Ovary (tissue), 9 donors: ENCODE measurements around the gene HIKESHI. TPM values are rescaled to one million over a fixed set of nuclear protein-coding genes. Genes with fewer than 3 reads are reported as not detected.

Experiments
- DNase-seq, 5 donors: peaks; one replicate each; pipeline ENCODE4 v3.0.0-alpha.2; 2019 to 2020
- H3K27ac ChIP-seq, 2 donors: fragments of 200-600 bp; one replicate each; pipeline versions ENCODE4 v1.5.1 to v1.8.0; 2019 to 2022
- H3K27me3 ChIP-seq: fragments of 200-600 bp; one replicate; pipeline ENCODE4 v1.8.0; 2022
- H3K36me3 ChIP-seq: fragments of 200-600 bp; sonication (generic); one replicate; pipeline ENCODE4 v1.5.1; 2019
- H3K4me1 ChIP-seq: one replicate; pipeline ENCODE4 v1.8.1; 2013; ENCODE audit warnings: mild to moderate bottlenecking, moderate library complexity; ENCODE audit not compliant: insufficient read depth
- H3K4me3 ChIP-seq: fragments of 200-600 bp; sonication (generic); one replicate; pipeline ENCODE4 v1.5.1; 2017
- H3K9me3 ChIP-seq, 2 donors: fragments of 200-600 bp in 1 of 2; sonication (generic) in 1 of 2; one replicate each; pipeline versions ENCODE4 v1.5.1 to v1.8.1; 2013 to 2019; ENCODE audit warnings: mild to moderate bottlenecking in 1 of 2, moderate library complexity in 1 of 2
- EP300 ChIP-seq: sonication (generic); formaldehyde crosslinking; IDR thresholded peaks from one replicate; pipeline ENCODE4 v1.6.1; 2017; ENCODE audit warnings: antibody characterized with exemption
- POLR2A ChIP-seq: fragments of 450-650 bp; IDR thresholded peaks from one replicate; pipeline ENCODE4 v1.6.1; 2017; ENCODE audit warnings: antibody characterized with exemption, mild to moderate bottlenecking, moderate library complexity
- WGBS, 3 donors: extraction: QIAGEN DNeasy Blood & Tissue Kit in 1 of 3; methylation state at CpG; one replicate each; pipeline versions ENCODE4 v1.1.5 to v1.1.7; 2013 to 2017; 5-methylcytosine and 5-hydroxymethylcytosine counted together
- intact Hi-C, 4 donors: fragments of 100-400 bp; cut with DNase I; formaldehyde crosslinking; loops; one replicate each; pipeline versions ENCODE4 v1.11.0 to v1.15.1; 2022 to 2023
- polyA plus RNA-seq, 2 donors: library from polyadenylated mRNA; stranded (reverse); fragments of 200-250 nt in 1 of 2; fragments of 350-450 nt in 1 of 2; fragmentation: Illumina TruSeq in 1 of 2; extraction: RNeasy Lipid Tissue Mini Kit (QIAGEN cat#74804) in 1 of 2; gene quantifications; one replicate each; pipeline ENCODE4 v1.2.3, GENCODE V29; 2013 to 2014
- total RNA-seq, 7 donors: library from RNA; depleted of rRNA in 2 of 7; stranded (reverse); fragments of >200 nt in 2 of 7; fragmentation: NEBNext Ultra II Directional in 3 of 7; extraction: Animal tissue kit (Norgen Biotek cat#: 25700) in 3 of 7; gene quantifications; one replicate each; pipeline versions ENCODE4 v1.1.0 to v1.2.4, GENCODE V29; 2016 to 2023
- TF ChIP-seq, protein P1 (sequence below), 3 donors: fragments of 450-650 bp in 2 of 3; fragments of 200-600 bp in 1 of 3; IDR thresholded peaks; one replicate each; pipeline versions ENCODE4 v1.5.1 to v1.8.0; 2016 to 2022; ENCODE audit warnings: antibody characterized with exemption in 3 of 3, mild to moderate bottlenecking in 1 of 3
- donor health status: DM: no; HTN: no; CAD: no; lungs with moderate emphysema.
- donor health status: DM: no; HTN: no; CAD: no.
- donor health status: Bipolar disorder and iron deficiency.
- donor health status: DM: yes; HTN: yes; CAD: no.
- donor health status: DM: no; HTN: no; CAD: no.
- donor health status: DM: yes; HTN: yes; CAD: no.

Gene HIKESHI
- total and polyA plus RNA-seq, 9 donors = 26.6 to 43.7 (median 30.5) TPM

- no peak within 1 kb of the TSS for H3K27ac ChIP-seq
- H3K9me3 ChIP-seq = no peaks in the 10 kb centered on the region
- H3K27me3 ChIP-seq = no peaks in the 10 kb centered on the region
- no peak within 1 kb of the TSS for H3K4me3 ChIP-seq
- intact Hi-C loops = no loop called here
- H3K4me1 ChIP-seq = peaks cover 2% of the 10 kb centered on the region
- 1 to 6% (median 4%) methylated on average over 25 of the region's 25 CpGs for WGBS, 3 donors
- TF ChIP-seq, protein P1, sequence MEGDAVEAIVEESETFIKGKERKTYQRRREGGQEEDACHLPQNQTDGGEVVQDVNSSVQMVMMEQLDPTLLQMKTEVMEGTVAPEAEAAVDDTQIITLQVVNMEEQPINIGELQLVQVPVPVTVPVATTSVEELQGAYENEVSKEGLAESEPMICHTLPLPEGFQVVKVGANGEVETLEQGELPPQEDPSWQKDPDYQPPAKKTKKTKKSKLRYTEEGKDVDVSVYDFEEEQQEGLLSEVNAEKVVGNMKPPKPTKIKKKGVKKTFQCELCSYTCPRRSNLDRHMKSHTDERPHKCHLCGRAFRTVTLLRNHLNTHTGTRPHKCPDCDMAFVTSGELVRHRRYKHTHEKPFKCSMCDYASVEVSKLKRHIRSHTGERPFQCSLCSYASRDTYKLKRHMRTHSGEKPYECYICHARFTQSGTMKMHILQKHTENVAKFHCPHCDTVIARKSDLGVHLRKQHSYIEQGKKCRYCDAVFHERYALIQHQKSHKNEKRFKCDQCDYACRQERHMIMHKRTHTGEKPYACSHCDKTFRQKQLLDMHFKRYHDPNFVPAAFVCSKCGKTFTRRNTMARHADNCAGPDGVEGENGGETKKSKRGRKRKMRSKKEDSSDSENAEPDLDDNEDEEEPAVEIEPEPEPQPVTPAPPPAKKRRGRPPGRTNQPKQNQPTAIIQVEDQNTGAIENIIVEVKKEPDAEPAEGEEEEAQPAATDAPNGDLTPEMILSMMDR (IDR thresholded peaks at IDR 0.05) = no peak
- TF ChIP-seq POLR2A = no peak
- TF ChIP-seq EP300 = no peak
- H3K36me3 ChIP-seq = no peaks in the 10 kb centered on the region
- DNase-seq = peak in 3 of 5 donors; percentile 24 to 48 (median 30)
Measured at GRCh38 chr11:86374586-86374985, 72.5 kb downstream of the HIKESHI start, which contains the start of gene CCDC81. TSS of gene CCDC81 (plus strand) at chr11:86374887. CDS start at chr11:86375164, 277 bp downstream.

DNA sequence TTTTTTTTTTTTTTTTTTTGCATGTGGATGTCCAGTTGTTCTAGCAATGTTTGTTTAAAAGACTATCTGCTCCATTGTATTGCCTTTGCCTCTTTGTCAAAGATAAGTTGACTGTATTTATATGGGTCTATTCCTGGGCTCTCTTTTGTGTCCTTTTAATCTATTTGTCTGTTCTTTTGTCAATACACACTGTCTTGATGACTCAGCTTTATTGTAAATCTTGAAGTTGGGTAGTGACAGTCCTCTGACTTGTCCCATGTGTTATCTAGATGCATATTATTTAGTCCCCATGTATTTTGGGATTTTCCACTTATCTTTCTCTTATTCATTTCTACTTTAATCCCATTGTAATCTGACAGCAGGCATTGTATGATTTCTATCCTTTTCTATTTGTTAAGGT, 75.9 kb downstream of the HIKESHI start:
- H3K27me3 ChIP-seq = no peaks in the 10 kb centered on the region
- no peaks in the 10 kb centered on the region for H3K36me3 ChIP-seq
- H3K4me3 ChIP-seq = no peak overlapping the region
- intact Hi-C loops = no loop called here
- H3K4me1 ChIP-seq = peaks cover 2% of the 10 kb centered on the region
- DNase-seq = no peak
- H3K27ac ChIP-seq = no peak overlapping the region
- no peaks in the 10 kb centered on the region for H3K9me3 ChIP-seq
- no peak for TF ChIP-seq POLR2A
- TF ChIP-seq, protein P1 (IDR thresholded peaks at IDR 0.05) = no peak
- TF ChIP-seq EP300 = no peak

DNA sequence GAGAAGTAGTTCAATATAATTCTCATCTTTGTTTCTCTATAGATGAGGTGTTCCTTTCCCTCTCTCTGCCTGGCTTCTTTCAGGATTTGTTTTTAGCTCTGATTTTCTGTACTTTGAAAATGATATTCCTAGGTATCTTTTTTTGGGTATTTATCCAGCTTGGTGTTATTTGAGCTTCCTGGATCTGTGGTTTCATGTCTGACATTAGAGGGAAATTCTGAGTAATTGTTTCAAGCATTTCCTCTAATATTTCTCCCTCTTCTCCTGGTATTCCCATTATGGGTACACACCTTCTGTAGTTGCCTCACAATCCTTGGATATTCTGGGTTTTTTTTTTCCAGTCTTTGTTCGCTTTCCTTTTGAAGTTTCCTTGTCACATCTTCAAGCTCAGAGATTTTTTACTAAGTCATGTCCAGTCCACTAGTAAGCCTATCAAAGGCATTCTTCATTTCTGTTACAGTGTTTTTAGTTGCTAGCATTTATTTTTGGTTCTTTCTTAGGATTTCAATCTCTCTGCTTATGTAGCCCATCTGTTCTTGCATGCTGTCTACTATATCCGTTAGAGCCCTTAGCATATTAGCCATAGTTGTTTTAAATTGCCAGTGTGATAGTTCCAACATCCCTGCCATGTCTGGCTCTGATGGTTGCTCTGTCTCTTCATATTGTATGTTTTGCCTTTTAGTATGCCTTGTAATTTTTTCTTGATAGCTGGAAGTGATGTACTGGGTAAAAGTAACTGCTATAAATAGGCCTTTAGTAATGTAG, 78.4 kb downstream of the HIKESHI start:
- Histone ChIP-seq H3K27ac (no peak overlapping the region), H3K36me3 (no peaks in the 10 kb centered on the region), H3K4me3 (no peak overlapping the region), H3K4me1 (no peaks in the 10 kb centered on the region), H3K9me3 (no peaks in the 10 kb centered on the region), H3K27me3 (no peaks in the 10 kb centered on the region)
- WGBS, 3 donors = 89 to 94% (median 91%) methylated on average over 2 of the region's 2 CpGs
- TF ChIP-seq, protein P1 (IDR thresholded peaks at IDR 0.05) = no peak
- no peak for TF ChIP-seq EP300
- no peak for TF ChIP-seq POLR2A
- intact Hi-C loops = no loop called here
- DNase-seq = no peak

- Histone ChIP-seq H3K36me3 (no peaks in the 10 kb centered on the region), H3K4me1 (no peaks in the 10 kb centered on the region), H3K9me3 (no peaks in the 10 kb centered on the region), H3K27ac (no peak overlapping the region), H3K4me3 (no peak overlapping the region), H3K27me3 (no peaks in the 10 kb centered on the region)
- intact Hi-C loops = no loop called here
- 75 to 79% (median 76%) methylated on average over 5 of the region's 5 CpGs for WGBS, 3 donors
- TF ChIP-seq, protein P1 (IDR thresholded peaks at IDR 0.05) = no peak
- no peak for TF ChIP-seq POLR2A
- TF ChIP-seq EP300 = no peak
- no peak for DNase-seq
Measured at GRCh38 chr11:86383041-86383955, 81.3 kb downstream of the HIKESHI start.
